GM13976 (cell line): ENCODE measurements around the gene KCNAB1.

Source experiments
- DNase-seq: peaks from one replicate; pipeline ENCODE4 v3.0.0; 2012; ENCODE audit warnings: low spot score
- CTCF ChIP-seq: IDR thresholded peaks from 2 replicates; pipeline ENCODE4 v1.5.1; 2012; ENCODE audit warnings: borderline replicate concordance, mild to moderate bottlenecking; ENCODE audit not compliant: insufficient read depth; ENCODE audit errors: extremely low read depth, missing control alignments, control extremely low read depth
- in situ Hi-C: fragments of 300-500 bp; cut with MboI; formaldehyde crosslinking; loops from one replicate; pipeline ENCODE4 v1.12.0; 2022; ENCODE audit warnings: low sequenced_read_pairs, mixed read lengths, inconsistent platforms; ENCODE audit not compliant: unreplicated experiment

The KCNAB1 gene

GRCh38 chr3:156551261-156551660 is 430.9 kb downstream of the KCNAB1 start:
- no peak for TF ChIP-seq CTCF
- no peak for DNase-seq
- in situ Hi-C loops: no loop called here

- in situ Hi-C loops: no loop called here
- DNase-seq: no peak
- no peak for TF ChIP-seq CTCF
Measured at GRCh38 chr3:156551746-156552145, 431.4 kb downstream of the KCNAB1 start.

- no peak for DNase-seq
- in situ Hi-C loops: no loop called here
- no peak for TF ChIP-seq CTCF
Measured at GRCh38 chr3:156552973-156553372, 432.6 kb downstream of the KCNAB1 start.

- no peak for DNase-seq
- in situ Hi-C loops: no loop called here
Measured at GRCh38 chr3:156553705-156554356, 433.5 kb downstream of the KCNAB1 start.

GRCh38 chr3:156554515-156554841 is 434.1 kb downstream of the KCNAB1 start:
- no peak for TF ChIP-seq CTCF
- no peak for DNase-seq
- in situ Hi-C loops: no loop called here

More at GRCh38 chr3:156553705-156554356, 433.5 kb downstream of the KCNAB1 start:
- no peak for TF ChIP-seq CTCF

- no peak for TF ChIP-seq CTCF
- in situ Hi-C loops: no loop called here
- DNase-seq: peak; percentile 93
Measured at GRCh38 chr3:156554842-156555687, 434.7 kb downstream of the KCNAB1 start, which contains the start of gene SSR3. TSS of gene SSR3 (minus strand) at chr3:156555117. CDS start at chr3:156555089, 28 bp downstream.

GRCh38 chr3:156558389-156558788 is 438.0 kb downstream of the KCNAB1 start:
- DNase-seq: no peak
- in situ Hi-C loops: no loop called here

More at GRCh38 chr3:156558389-156558788, 438.0 kb downstream of the KCNAB1 start:
- TF ChIP-seq CTCF: no peak
